ENCODE results near the gene ZCCHC24.

- no peak for TF ChIP-seq ATF3 (IDR thresholded peaks at IDR 0.05; ENCODE audit: insufficient read depth, low read depth, low read length)
- TF ChIP-seq POLR2AphosphoS5 (IDR thresholded peaks at IDR 0.05; ENCODE audit: low read depth, low read length), result no peak
- TF ChIP-seq, protein P1, sequence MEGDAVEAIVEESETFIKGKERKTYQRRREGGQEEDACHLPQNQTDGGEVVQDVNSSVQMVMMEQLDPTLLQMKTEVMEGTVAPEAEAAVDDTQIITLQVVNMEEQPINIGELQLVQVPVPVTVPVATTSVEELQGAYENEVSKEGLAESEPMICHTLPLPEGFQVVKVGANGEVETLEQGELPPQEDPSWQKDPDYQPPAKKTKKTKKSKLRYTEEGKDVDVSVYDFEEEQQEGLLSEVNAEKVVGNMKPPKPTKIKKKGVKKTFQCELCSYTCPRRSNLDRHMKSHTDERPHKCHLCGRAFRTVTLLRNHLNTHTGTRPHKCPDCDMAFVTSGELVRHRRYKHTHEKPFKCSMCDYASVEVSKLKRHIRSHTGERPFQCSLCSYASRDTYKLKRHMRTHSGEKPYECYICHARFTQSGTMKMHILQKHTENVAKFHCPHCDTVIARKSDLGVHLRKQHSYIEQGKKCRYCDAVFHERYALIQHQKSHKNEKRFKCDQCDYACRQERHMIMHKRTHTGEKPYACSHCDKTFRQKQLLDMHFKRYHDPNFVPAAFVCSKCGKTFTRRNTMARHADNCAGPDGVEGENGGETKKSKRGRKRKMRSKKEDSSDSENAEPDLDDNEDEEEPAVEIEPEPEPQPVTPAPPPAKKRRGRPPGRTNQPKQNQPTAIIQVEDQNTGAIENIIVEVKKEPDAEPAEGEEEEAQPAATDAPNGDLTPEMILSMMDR (IDR thresholded peaks at IDR 0.05; ENCODE audit: control extremely low read depth in 1 of 3, insufficient read depth in 1 of 3, low read depth in 1 of 3, low read length in 3 of 3), result no peak
- no peak for TF ChIP-seq EP300 (IDR thresholded peaks at IDR 0.05; ENCODE audit: borderline replicate concordance in 1 of 2, low read depth in 2 of 2, low read length in 2 of 2)
- no peak for TF ChIP-seq ATF2 (IDR thresholded peaks at IDR 0.05; ENCODE audit: low read length)
- TF ChIP-seq EZH2 (IDR thresholded peaks at IDR 0.05; ENCODE audit: low read depth, low read length, severe bottlenecking), result no peak
These were observed 33.6 kb downstream of the ZCCHC24 start for GRCh38 chr10:79411546-79412495.
